ENCODE data around the gene CCDC90B.
A peak's percentile ranks its signal among the peaks of the same experiment; 100 is the strongest.
"Not testable (repeated sequence)": the region's sequence is repeated elsewhere in the genome, so short reads cannot be mapped to it uniquely, and the experiment has no call there.

Gene CCDC90B

GRCh38 chr11:83285151-83285770 is 906 bp downstream of the CCDC90B start:
- Histone ChIP-seq H3K27ac (ENCODE audit: low read depth, low read length, severe bottlenecking) (peak overlapping the region; percentile 97), H3K36me3 (ENCODE audit: control insufficient read depth, insufficient read depth, low read length) (peaks cover 20% of the 10 kb centered on the region), H3K4me3 (ENCODE audit: extremely low read depth, insufficient read depth, low read length, poor library complexity, severe bottlenecking) (peak overlapping the region; percentile 96), H3K9me3 (ENCODE audit: control insufficient read depth, low read length) (no peaks in the 10 kb centered on the region), H3K4me1 (ENCODE audit: control insufficient read depth, insufficient read depth, low read length, poor library complexity, severe bottlenecking) (peaks cover 8% of the 10 kb centered on the region)
- 0 to 3% methylated on average over 13 to 18 of the region's 22 CpGs for WGBS, 2 experiments (ENCODE audit: insufficient coverage in 2 of 2)

GRCh38 chr11:83284501-83285150 is 1.5 kb downstream of the CCDC90B start:
- Histone ChIP-seq H3K4me1 (ENCODE audit: control insufficient read depth, insufficient read depth, low read length, poor library complexity, severe bottlenecking) (peaks cover 8% of the 10 kb centered on the region), H3K4me3 (ENCODE audit: extremely low read depth, insufficient read depth, low read length, poor library complexity, severe bottlenecking) (peak overlapping the region; percentile 96), H3K9me3 (ENCODE audit: control insufficient read depth, low read length) (no peaks in the 10 kb centered on the region), H3K27ac (ENCODE audit: low read depth, low read length, severe bottlenecking) (peak overlapping the region; percentile 97), H3K36me3 (ENCODE audit: control insufficient read depth, insufficient read depth, low read length) (peaks cover 26% of the 10 kb centered on the region)
- 14 to 23% methylated on average over 3 of the region's 3 CpGs for WGBS, 2 experiments (ENCODE audit: insufficient coverage in 2 of 2)

- Histone ChIP-seq H3K4me1 (ENCODE audit: control insufficient read depth, insufficient read depth, low read length, poor library complexity, severe bottlenecking) (peaks cover 8% of the 10 kb centered on the region), H3K27ac (ENCODE audit: low read depth, low read length, severe bottlenecking) (no peak overlapping the region), H3K9me3 (ENCODE audit: control insufficient read depth, low read length) (no peaks in the 10 kb centered on the region), H3K36me3 (ENCODE audit: control insufficient read depth, insufficient read depth, low read length) (peaks cover 46% of the 10 kb centered on the region), H3K4me3 (ENCODE audit: extremely low read depth, insufficient read depth, low read length, poor library complexity, severe bottlenecking) (no peak overlapping the region)
- WGBS, 2 experiments (ENCODE audit: insufficient coverage in 2 of 2), result 89 to 94% methylated on average over 3 of the region's 4 CpGs
Measured at GRCh38 chr11:83282084-83282716, 4.0 kb downstream of the CCDC90B start.

GRCh38 chr11:83280256-83280655 is 5.9 kb downstream of the CCDC90B start:
- H3K27ac ChIP-seq (ENCODE audit: low read depth, low read length, severe bottlenecking), result no peak overlapping the region
- no peaks in the 10 kb centered on the region for H3K9me3 ChIP-seq (ENCODE audit: control insufficient read depth, low read length)
- H3K4me3 ChIP-seq (ENCODE audit: extremely low read depth, insufficient read depth, low read length, poor library complexity, severe bottlenecking), result no peak overlapping the region
- peaks cover 66% of the 10 kb centered on the region for H3K36me3 ChIP-seq (ENCODE audit: control insufficient read depth, insufficient read depth, low read length)
- WGBS, 2 experiments (ENCODE audit: insufficient coverage in 2 of 2), result no CpG with 5 or more reads among the region's 1 CpG
- peaks cover 8% of the 10 kb centered on the region for H3K4me1 ChIP-seq (ENCODE audit: control insufficient read depth, insufficient read depth, low read length, poor library complexity, severe bottlenecking)

- peaks cover 64% of the 10 kb centered on the region for H3K36me3 ChIP-seq (ENCODE audit: control insufficient read depth, insufficient read depth, low read length)
- H3K4me1 ChIP-seq (ENCODE audit: control insufficient read depth, insufficient read depth, low read length, poor library complexity, severe bottlenecking), result peaks cover 7% of the 10 kb centered on the region
- no peak overlapping the region for H3K27ac ChIP-seq (ENCODE audit: low read depth, low read length, severe bottlenecking)
- no peaks in the 10 kb centered on the region for H3K9me3 ChIP-seq (ENCODE audit: control insufficient read depth, low read length)
- no peak overlapping the region for H3K4me3 ChIP-seq (ENCODE audit: extremely low read depth, insufficient read depth, low read length, poor library complexity, severe bottlenecking)
Measured at GRCh38 chr11:83278351-83278750, 7.8 kb downstream of the CCDC90B start.

- WGBS, 2 experiments (ENCODE audit: insufficient coverage in 2 of 2), result 94 to 95% methylated on average over 6 to 7 of the region's 8 CpGs
- Histone ChIP-seq H3K9me3 (ENCODE audit: control insufficient read depth, low read length) (peaks cover 3% of the 10 kb centered on the region), H3K4me3 (ENCODE audit: extremely low read depth, insufficient read depth, low read length, poor library complexity, severe bottlenecking) (no peak overlapping the region), H3K36me3 (ENCODE audit: control insufficient read depth, insufficient read depth, low read length) (peaks cover 71% of the 10 kb centered on the region), H3K4me1 (ENCODE audit: control insufficient read depth, insufficient read depth, low read length, poor library complexity, severe bottlenecking) (no peaks in the 10 kb centered on the region), H3K27ac (ENCODE audit: low read depth, low read length, severe bottlenecking) (no peak overlapping the region)
Measured at GRCh38 chr11:83275888-83276641, 10.1 kb downstream of the CCDC90B start.

- Histone ChIP-seq H3K4me3 (ENCODE audit: extremely low read depth, insufficient read depth, low read length, poor library complexity, severe bottlenecking) (no peak overlapping the region), H3K36me3 (ENCODE audit: control insufficient read depth, insufficient read depth, low read length) (peaks cover 43% of the 10 kb centered on the region), H3K27ac (ENCODE audit: low read depth, low read length, severe bottlenecking) (no peak overlapping the region), H3K4me1 (ENCODE audit: control insufficient read depth, insufficient read depth, low read length, poor library complexity, severe bottlenecking) (no peaks in the 10 kb centered on the region), H3K9me3 (ENCODE audit: control insufficient read depth, low read length) (peaks cover 3% of the 10 kb centered on the region)
Measured at GRCh38 chr11:83272627-83273026, 13.5 kb downstream of the CCDC90B start.

GRCh38 chr11:83271734-83272133 is 14.4 kb downstream of the CCDC90B start:
- H3K9me3 ChIP-seq (ENCODE audit: control insufficient read depth, low read length); H3K4me3 ChIP-seq (ENCODE audit: extremely low read depth, insufficient read depth, low read length, poor library complexity, severe bottlenecking); H3K4me1 ChIP-seq (ENCODE audit: control insufficient read depth, insufficient read depth, low read length, poor library complexity, severe bottlenecking); H3K27ac ChIP-seq (ENCODE audit: low read depth, low read length, severe bottlenecking): not testable (repeated sequence)
- WGBS, 2 experiments (ENCODE audit: insufficient coverage in 2 of 2), result 90 to 100% methylated on average over 3 to 4 of the region's 5 CpGs
- peaks cover 39% of the 10 kb centered on the region for H3K36me3 ChIP-seq (ENCODE audit: control insufficient read depth, insufficient read depth, low read length)

- not testable (repeated sequence) for H3K27ac ChIP-seq (ENCODE audit: low read depth, low read length, severe bottlenecking); H3K4me3 ChIP-seq (ENCODE audit: extremely low read depth, insufficient read depth, low read length, poor library complexity, severe bottlenecking); H3K4me1 ChIP-seq (ENCODE audit: control insufficient read depth, insufficient read depth, low read length, poor library complexity, severe bottlenecking); H3K9me3 ChIP-seq (ENCODE audit: control insufficient read depth, low read length)
- H3K36me3 ChIP-seq (ENCODE audit: control insufficient read depth, insufficient read depth, low read length), result peaks cover 45% of the 10 kb centered on the region
- no CpG with 5 or more reads among the region's 2 CpGs for WGBS, 2 experiments (ENCODE audit: insufficient coverage in 2 of 2)
Measured at GRCh38 chr11:83269080-83269479, 17.1 kb downstream of the CCDC90B start.

- WGBS, 2 experiments (ENCODE audit: insufficient coverage in 2 of 2), result no CpG with 5 or more reads among the region's 1 CpG
- Histone ChIP-seq H3K4me1 (ENCODE audit: control insufficient read depth, insufficient read depth, low read length, poor library complexity, severe bottlenecking) (no peaks in the 10 kb centered on the region), H3K27ac (ENCODE audit: low read depth, low read length, severe bottlenecking) (no peak overlapping the region), H3K4me3 (ENCODE audit: extremely low read depth, insufficient read depth, low read length, poor library complexity, severe bottlenecking) (no peak overlapping the region), H3K36me3 (ENCODE audit: control insufficient read depth, insufficient read depth, low read length) (peaks cover 56% of the 10 kb centered on the region), H3K9me3 (ENCODE audit: control insufficient read depth, low read length) (no peaks in the 10 kb centered on the region)
Measured at GRCh38 chr11:83265331-83265730, 20.8 kb downstream of the CCDC90B start.

All from mesodermal cell (in vitro differentiated cells).